Measurements from ENCODE around the gene PSME2. TPM values are rescaled to one million over a fixed set of nuclear protein-coding genes. Genes with fewer than 3 reads are reported as not detected.

The PSME2 gene
- total RNA-seq, 1 donor from 2014 or later: 173 TPM

- Mint-ChIP-seq H3K27ac (ENCODE audit: unreplicated experiment) (peak overlapping the region; percentile 88), H3K4me3 (ENCODE audit: unreplicated experiment) (peak overlapping the region; percentile 93), H3K27me3 (ENCODE audit: low read depth, unreplicated experiment) (peaks cover 4% of the 10 kb centered on the region), H3K4me1 (ENCODE audit: low read depth, unreplicated experiment) (peaks cover 15% of the 10 kb centered on the region), H3K36me3 (ENCODE audit: low read depth, unreplicated experiment) (peaks cover 18% of the 10 kb centered on the region), H3K9me3 (ENCODE audit: unreplicated experiment) (no peaks in the 10 kb centered on the region)
- Histone ChIP-seq H3K9ac (ENCODE audit: low read length) (peak overlapping the region; percentile 81), H3K27me3 (ENCODE audit: insufficient read depth, low read length) (no peaks in the 10 kb centered on the region), H3K4me3 (ENCODE audit: insufficient read depth, low read depth, low read length) (peak overlapping the region; percentile 60), H3K9me3 (ENCODE audit: insufficient read depth, low read depth, low read length) (no peaks in the 10 kb centered on the region), H3K4me1 (ENCODE audit: insufficient read depth, low read length) (peaks cover 6% of the 10 kb centered on the region), H3K4me2 (ENCODE audit: low read length) (peak overlapping the region; percentile 94), H3K27ac (ENCODE audit: low read depth, low read length) (no peak overlapping the region), H2AFZ (ENCODE audit: low read depth, low read length) (peak overlapping the region; percentile 95), H4K20me1 (ENCODE audit: insufficient read depth, low read length) (no peaks in the 10 kb centered on the region), H3K36me3 (ENCODE audit: insufficient read depth, low read length) (no peaks in the 10 kb centered on the region), H3K79me2 (ENCODE audit: insufficient read depth, low read length) (no peaks in the 10 kb centered on the region)
- DNase-seq (ENCODE audit: low read depth) (no peak), FAIRE-seq (no peak)
- TF ChIP-seq CTCF (IDR thresholded peaks at IDR 0.05; ENCODE audit: insufficient read depth, low read depth, low read length) (no peak), EZH2 (IDR thresholded peaks at IDR 0.05; ENCODE audit: insufficient read depth, low read length) (no peak)
Observed at GRCh38 chr14:24095271-24096068, 50.9 kb downstream of the PSME2 start.

GRCh38 chr14:24094841-24095270, 51.6 kb downstream of the PSME2 start:
- peak overlapping the region; percentile 88 for H3K27ac Mint-ChIP-seq (ENCODE audit: unreplicated experiment)
- peaks cover 15% of the 10 kb centered on the region for H3K4me1 Mint-ChIP-seq (ENCODE audit: low read depth, unreplicated experiment)

More at GRCh38 chr14:24094841-24095270, 51.6 kb downstream of the PSME2 start:
- DNase-seq (ENCODE audit: low read depth): no peak
- H3K27me3 Mint-ChIP-seq (ENCODE audit: low read depth, unreplicated experiment): peaks cover 4% of the 10 kb centered on the region
- peak overlapping the region; percentile 93 for H3K4me3 Mint-ChIP-seq (ENCODE audit: unreplicated experiment)
- Histone ChIP-seq H3K9ac (ENCODE audit: low read length) (peak overlapping the region; percentile 81), H4K20me1 (ENCODE audit: insufficient read depth, low read length) (no peaks in the 10 kb centered on the region), H2AFZ (ENCODE audit: low read depth, low read length) (peak overlapping the region; percentile 95), H3K27ac (ENCODE audit: low read depth, low read length) (no peak overlapping the region), H3K4me3 (ENCODE audit: insufficient read depth, low read depth, low read length) (peak overlapping the region; percentile 60), H3K36me3 (ENCODE audit: insufficient read depth, low read length) (no peaks in the 10 kb centered on the region), H3K4me2 (ENCODE audit: low read length) (peak overlapping the region; percentile 94), H3K79me2 (ENCODE audit: insufficient read depth, low read length) (no peaks in the 10 kb centered on the region), H3K9me3 (ENCODE audit: insufficient read depth, low read depth, low read length) (no peaks in the 10 kb centered on the region), H3K4me1 (ENCODE audit: insufficient read depth, low read length) (peaks cover 6% of the 10 kb centered on the region), H3K27me3 (ENCODE audit: insufficient read depth, low read length) (no peaks in the 10 kb centered on the region)
- no peaks in the 10 kb centered on the region for H3K9me3 Mint-ChIP-seq (ENCODE audit: unreplicated experiment)
- no peak for FAIRE-seq
- peaks cover 14% of the 10 kb centered on the region for H3K36me3 Mint-ChIP-seq (ENCODE audit: low read depth, unreplicated experiment)
- no peak for TF ChIP-seq EZH2 (IDR thresholded peaks at IDR 0.05; ENCODE audit: insufficient read depth, low read length)
- no peak for TF ChIP-seq CTCF (IDR thresholded peaks at IDR 0.05; ENCODE audit: insufficient read depth, low read depth, low read length)

All from astrocyte (in vitro differentiated cells and primary cell).